ENCODE results near the gene TTYH1.
"Not testable (repeated sequence)": the region's sequence is repeated elsewhere in the genome, so short reads cannot be mapped to it uniquely, and the experiment has no call there.

TTYH1 gene

GRCh38 chr19:54432144-54432738 is 17.0 kb downstream of the TTYH1 start:
- no peaks in the 10 kb centered on the region for H3K9me3 Mint-ChIP-seq
- peak; percentile 7 for DNase-seq
- peaks cover 7% of the 10 kb centered on the region for H3K36me3 Mint-ChIP-seq
- H3K27me3 Mint-ChIP-seq, result peaks cover 52% of the 10 kb centered on the region
- no peak overlapping the region for H3K27ac Mint-ChIP-seq
- CTCF ChIA-PET, result interaction anchor here (0.6 kb wide), 1 partner anchor 13 kb away, joined by 3 read pairs; no protein-coding TSS in a partner anchor
- no peak overlapping the region for H3K4me3 Mint-ChIP-seq
- peaks cover 14% of the 10 kb centered on the region for H3K4me1 Mint-ChIP-seq

- Mint-ChIP-seq H3K4me1 (peaks cover 14% of the 10 kb centered on the region), H3K27me3 (peaks cover 39% of the 10 kb centered on the region), H3K27ac (no peak overlapping the region), H3K4me3 (no peak overlapping the region), H3K36me3 (peaks cover 7% of the 10 kb centered on the region), H3K9me3 (no peaks in the 10 kb centered on the region)
- CTCF ChIA-PET, result no interaction called here
- DNase-seq, result peak; percentile 10
These were observed 18.4 kb downstream of the TTYH1 start for GRCh38 chr19:54433697-54434096.

GRCh38 chr19:54434112-54434872 is 19.0 kb downstream of the TTYH1 start:
- peaks cover 15% of the 10 kb centered on the region for H3K4me1 Mint-ChIP-seq
- peaks cover 8% of the 10 kb centered on the region for H3K36me3 Mint-ChIP-seq
- peak; percentile 15 for DNase-seq
- peaks cover 33% of the 10 kb centered on the region for H3K27me3 Mint-ChIP-seq
- H3K27ac Mint-ChIP-seq, result no peak overlapping the region
- H3K9me3 Mint-ChIP-seq, result no peaks in the 10 kb centered on the region
- CTCF ChIA-PET, result no interaction called here
- H3K4me3 Mint-ChIP-seq, result no peak overlapping the region

GRCh38 chr19:54434873-54435214 is 19.6 kb downstream of the TTYH1 start:
- H3K27ac Mint-ChIP-seq, result no peak overlapping the region
- H3K9me3 Mint-ChIP-seq, result no peaks in the 10 kb centered on the region
- DNase-seq, result peak; percentile 41
- no peak overlapping the region for H3K4me3 Mint-ChIP-seq
- H3K36me3 Mint-ChIP-seq, result peaks cover 9% of the 10 kb centered on the region
- peaks cover 28% of the 10 kb centered on the region for H3K27me3 Mint-ChIP-seq
- H3K4me1 Mint-ChIP-seq, result peaks cover 17% of the 10 kb centered on the region
- CTCF ChIA-PET, result no interaction called here

GRCh38 chr19:54435551-54436016 is 20.3 kb downstream of the TTYH1 start:
- CTCF ChIA-PET, result no interaction called here

GRCh38 chr19:54436031-54436523 is 20.8 kb downstream of the TTYH1 start:
- no peak overlapping the region for H3K4me3 Mint-ChIP-seq
- H3K36me3 Mint-ChIP-seq, result peaks cover 11% of the 10 kb centered on the region
- peaks cover 16% of the 10 kb centered on the region for H3K27me3 Mint-ChIP-seq
- peaks cover 15% of the 10 kb centered on the region for H3K4me1 Mint-ChIP-seq
- no peak for DNase-seq
- H3K27ac Mint-ChIP-seq, result no peak overlapping the region
- CTCF ChIA-PET, result no interaction called here
- no peaks in the 10 kb centered on the region for H3K9me3 Mint-ChIP-seq

More at GRCh38 chr19:54435551-54436016, 20.3 kb downstream of the TTYH1 start:
- peaks cover 17% of the 10 kb centered on the region for H3K4me1 Mint-ChIP-seq
- H3K36me3 Mint-ChIP-seq, result peaks cover 9% of the 10 kb centered on the region
- no peaks in the 10 kb centered on the region for H3K9me3 Mint-ChIP-seq
- no peak overlapping the region for H3K27ac Mint-ChIP-seq
- no peak overlapping the region for H3K4me3 Mint-ChIP-seq
- peaks cover 21% of the 10 kb centered on the region for H3K27me3 Mint-ChIP-seq
- DNase-seq, result peak; percentile 17

GRCh38 chr19:54436628-54437252 is 21.5 kb downstream of the TTYH1 start:
- CTCF ChIA-PET, result interaction anchor here (2.9 kb wide), 1 partner anchor 45 kb away, joined by 13 read pairs; no protein-coding TSS in a partner anchor
- Mint-ChIP-seq H3K36me3 (peaks cover 12% of the 10 kb centered on the region), H3K27ac (no peak overlapping the region)

GRCh38 chr19:54439174-54439851 is 24.0 kb downstream of the TTYH1 start:
- Mint-ChIP-seq H3K4me3 (no peak overlapping the region), H3K27me3 (no peaks in the 10 kb centered on the region), H3K4me1 (peaks cover 13% of the 10 kb centered on the region), H3K27ac (no peak overlapping the region), H3K9me3 (no peaks in the 10 kb centered on the region), H3K36me3 (peaks cover 27% of the 10 kb centered on the region)
- peak; percentile 52 for DNase-seq
- CTCF ChIA-PET, result interaction anchor here (0.6 to 2.9 kb wide), 8 partner anchors 9 to 283 kb away, joined by 3 to 13 read pairs (median 7); partner anchors contain the start of gene LENG8

More at GRCh38 chr19:54436628-54437252, 21.5 kb downstream of the TTYH1 start:
- peaks cover 11% of the 10 kb centered on the region for H3K27me3 Mint-ChIP-seq
- no peak overlapping the region for H3K4me3 Mint-ChIP-seq
- no peak for DNase-seq
- H3K4me1 Mint-ChIP-seq, result peaks cover 12% of the 10 kb centered on the region
- H3K9me3 Mint-ChIP-seq, result no peaks in the 10 kb centered on the region

GRCh38 chr19:54440641-54441040 is 25.4 kb downstream of the TTYH1 start:
- Mint-ChIP-seq H3K27ac (no peak overlapping the region), H3K36me3 (peaks cover 31% of the 10 kb centered on the region), H3K4me1 (peaks cover 5% of the 10 kb centered on the region), H3K4me3 (no peak overlapping the region), H3K27me3 (no peaks in the 10 kb centered on the region), H3K9me3 (no peaks in the 10 kb centered on the region)
- CTCF ChIA-PET, result interaction anchor here (1.1 to 2.8 kb wide), 4 partner anchors 8 to 233 kb away, joined by 3 to 13 read pairs (median 8); partner anchors contain the start of gene LENG8
- DNase-seq, result no peak

GRCh38 chr19:54444737-54445136 is 29.5 kb downstream of the TTYH1 start:
- no peak for DNase-seq
- no peak overlapping the region for H3K27ac Mint-ChIP-seq
- no peak overlapping the region for H3K4me3 Mint-ChIP-seq
- peaks cover 34% of the 10 kb centered on the region for H3K36me3 Mint-ChIP-seq
- no peaks in the 10 kb centered on the region for H3K9me3 Mint-ChIP-seq
- H3K4me1 Mint-ChIP-seq, result peaks cover 21% of the 10 kb centered on the region
- H3K27me3 Mint-ChIP-seq, result no peaks in the 10 kb centered on the region
- CTCF ChIA-PET, result no interaction called here

- H3K9me3 Mint-ChIP-seq, H3K4me3 Mint-ChIP-seq, CTCF ChIA-PET, H3K27ac Mint-ChIP-seq, H3K27me3 Mint-ChIP-seq: not testable (repeated sequence)
- peaks cover 36% of the 10 kb centered on the region for H3K4me1 Mint-ChIP-seq
- peaks cover 44% of the 10 kb centered on the region for H3K36me3 Mint-ChIP-seq
- DNase-seq, result peak; percentile 19
These were observed 31.1 kb downstream of the TTYH1 start for GRCh38 chr19:54446349-54446748.

- DNase-seq, result peak; percentile 58
- Mint-ChIP-seq H3K27me3 (no peaks in the 10 kb centered on the region), H3K4me3 (peak overlapping the region; percentile 99), H3K4me1 (peaks cover 44% of the 10 kb centered on the region), H3K36me3 (peaks cover 50% of the 10 kb centered on the region), H3K9me3 (no peaks in the 10 kb centered on the region), H3K27ac (peak overlapping the region; percentile 96)
- CTCF ChIA-PET, result interaction anchor here (3.3 kb wide), 1 partner anchor 9 kb away, joined by 13 read pairs; no protein-coding TSS in a partner anchor
These were observed 32.9 kb downstream of the TTYH1 start for GRCh38 chr19:54448040-54448773.

Data from activated naive CD4-positive, alpha-beta T cell treated with anti-CD3 and anti-CD28 coated beads, Interleukin-2, amount 10 ng/mL, durations not matched to agents 7 days and 5 days (primary cell).